ENCODE data around the gene BCL11A.

Gene BCL11A

DNA sequence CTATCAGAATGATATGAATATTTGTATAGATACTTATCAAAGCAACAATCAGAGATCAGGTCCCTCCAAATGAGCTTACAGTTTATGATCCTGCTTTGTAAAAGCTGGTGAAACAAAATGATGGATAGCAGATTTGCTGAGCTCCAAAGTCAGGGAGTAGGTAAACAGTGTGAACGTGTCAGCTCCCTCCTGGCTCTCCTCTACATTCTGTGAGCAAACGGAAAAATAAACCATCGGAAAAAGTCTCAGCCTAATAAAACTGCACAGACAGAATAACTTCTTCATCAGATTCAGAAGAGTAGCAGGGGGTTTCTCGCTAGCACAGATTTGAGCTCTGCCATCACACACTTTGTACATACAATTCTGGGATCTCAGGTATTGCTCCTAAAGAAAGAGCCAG, 51.3 kb downstream of the BCL11A start:
- no peak for DNase-seq

DNA sequence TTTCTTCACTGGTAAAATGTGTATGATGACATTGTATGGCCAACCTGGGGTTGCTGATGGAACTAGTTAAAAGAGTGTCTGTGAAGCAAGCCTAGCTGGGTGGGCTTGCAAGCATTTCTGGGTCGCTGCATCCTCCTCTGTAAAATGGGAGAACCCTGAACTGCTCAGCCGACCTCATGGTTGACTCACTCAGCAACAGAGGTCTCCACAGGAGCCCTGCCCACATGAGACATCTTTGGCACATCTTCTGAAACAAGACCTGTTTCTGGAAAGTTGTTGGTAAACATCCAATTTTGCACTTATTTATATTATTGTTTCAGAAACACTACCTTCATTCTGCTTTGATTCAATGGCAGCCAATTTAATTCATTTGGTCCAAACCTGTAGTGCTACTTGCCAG, 52.6 kb downstream of the BCL11A start:
- no peak for DNase-seq

DNA sequence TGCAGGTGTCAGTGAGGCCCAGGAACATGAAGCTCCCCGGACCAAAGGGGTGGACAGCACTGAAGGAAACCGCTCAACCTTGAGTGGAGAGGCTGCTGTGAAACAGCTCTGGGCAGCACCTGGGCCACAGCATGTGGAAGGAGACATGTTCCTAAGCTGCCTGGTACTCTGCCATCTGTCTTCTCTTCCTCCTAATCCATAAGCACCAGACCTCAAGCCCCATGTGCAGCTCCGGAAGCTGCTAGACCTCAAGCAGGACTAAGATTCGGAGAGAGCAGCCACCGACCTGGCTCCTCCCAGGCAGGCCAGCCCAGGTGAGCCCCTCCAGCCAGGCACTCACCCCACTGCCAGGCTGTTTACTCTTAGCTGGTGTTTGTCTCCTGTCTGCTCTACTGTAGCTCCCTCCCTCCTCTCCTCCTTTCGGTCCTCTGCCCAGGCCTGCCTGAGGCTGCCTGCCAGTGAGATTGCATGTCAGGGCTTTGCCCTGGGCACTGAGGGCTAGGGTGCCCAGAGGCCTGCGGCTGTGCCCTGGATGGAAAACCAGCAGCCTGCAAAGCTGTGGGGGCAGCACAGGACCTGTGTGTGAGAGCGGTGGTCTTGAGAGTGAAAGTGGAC, 53.7 kb downstream of the BCL11A start:
- DNase-seq: no peak

DNA sequence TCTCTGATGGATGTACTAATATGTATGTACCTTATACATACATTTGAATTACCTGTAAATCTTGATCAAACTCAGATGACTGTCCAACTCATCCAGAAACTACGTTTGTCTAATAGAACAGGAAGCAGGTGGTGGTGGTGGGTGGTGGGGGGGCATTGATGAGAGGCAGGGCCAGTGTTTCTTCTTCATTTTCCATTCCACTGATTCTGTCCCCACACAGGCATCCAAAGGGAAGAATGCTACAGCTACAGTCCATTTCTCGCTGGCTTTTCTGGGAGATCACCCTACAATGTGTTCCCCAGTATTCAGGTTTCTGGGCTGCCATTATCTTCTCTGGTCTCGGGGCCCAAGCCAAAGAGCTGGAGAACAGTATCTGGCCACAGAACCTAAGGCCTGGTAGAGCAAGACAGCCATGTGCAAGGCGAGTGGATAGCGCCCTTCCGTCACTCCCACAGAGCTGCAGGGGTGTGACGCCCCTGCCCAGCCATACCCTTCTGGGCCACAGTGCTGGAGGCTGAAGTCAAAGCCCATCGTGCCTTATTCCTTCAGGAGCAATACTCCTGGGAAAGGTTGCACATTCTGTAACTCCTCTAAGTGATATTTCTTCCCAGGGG, 54.5 kb downstream of the BCL11A start:
- DNase-seq: no peak

DNA sequence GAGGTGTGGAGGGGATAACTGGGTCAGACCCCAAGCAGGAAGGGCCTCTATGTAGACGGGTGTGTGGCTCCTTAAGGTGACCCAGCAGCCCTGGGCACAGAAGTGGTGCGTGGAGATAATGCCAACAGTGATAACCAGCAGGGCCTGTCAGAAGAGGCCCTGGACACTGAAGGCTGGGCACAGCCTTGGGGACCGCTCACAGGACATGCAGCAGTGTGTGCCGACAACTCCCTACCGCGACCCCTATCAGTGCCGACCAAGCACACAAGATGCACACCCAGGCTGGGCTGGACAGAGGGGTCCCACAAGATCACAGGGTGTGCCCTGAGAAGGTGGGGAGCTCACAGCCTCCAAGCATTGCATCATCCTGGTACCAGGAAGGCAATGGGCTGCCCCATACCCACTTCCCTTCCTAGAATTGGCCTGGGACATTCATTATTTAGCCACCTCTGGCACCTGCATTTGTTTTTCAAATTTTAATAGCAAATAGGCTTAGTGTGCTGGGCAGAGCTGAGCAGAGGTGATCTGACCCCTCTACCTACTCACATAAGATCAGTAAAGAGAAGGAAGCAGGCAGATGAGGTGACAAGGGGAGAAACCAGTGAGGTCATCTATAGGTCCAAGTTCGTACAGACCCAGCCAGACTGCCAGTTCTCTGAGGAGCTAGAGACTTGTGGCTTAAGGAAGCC, 55.2 kb downstream of the BCL11A start:
- DNase-seq: no peak

DNA sequence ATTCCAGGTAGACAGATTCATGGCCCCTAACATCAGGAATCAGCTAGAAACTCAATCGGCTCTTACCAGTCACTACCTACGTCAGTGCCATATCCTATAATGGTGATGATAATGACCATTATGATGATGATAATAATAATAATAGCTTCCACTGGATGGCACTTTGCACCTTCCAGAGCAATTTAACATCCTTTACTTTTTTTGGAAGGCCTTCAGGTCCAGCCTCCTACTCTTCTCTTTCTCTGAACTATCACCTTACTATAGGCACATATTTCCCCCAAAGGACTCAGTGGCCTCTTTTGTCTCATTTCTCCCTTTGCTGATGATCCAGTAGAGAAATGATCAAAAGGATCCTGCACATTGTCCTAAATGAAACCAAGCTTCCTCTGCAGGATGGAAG, 56.0 kb downstream of the BCL11A start:
- no peak for DNase-seq

DNA sequence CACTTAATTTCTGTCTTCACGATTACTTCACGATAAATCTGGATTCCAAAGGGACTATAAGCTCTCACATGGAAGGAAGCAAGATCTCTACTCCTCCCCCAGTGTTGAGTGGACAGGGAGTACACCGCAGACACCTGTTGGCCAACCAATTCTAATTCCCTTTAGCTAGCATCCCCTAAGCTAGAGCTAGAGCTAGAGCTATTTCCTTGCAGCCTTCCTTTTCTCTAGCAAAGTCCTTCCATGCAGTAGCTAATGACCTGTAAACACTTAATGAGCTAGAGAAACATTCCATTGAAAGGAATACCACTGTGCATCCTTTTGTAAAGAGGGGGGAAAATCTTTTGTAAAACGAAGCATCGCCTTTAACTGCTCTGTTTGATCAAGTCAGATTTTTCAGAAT, 56.5 kb downstream of the BCL11A start:
- DNase-seq: no peak

DNA sequence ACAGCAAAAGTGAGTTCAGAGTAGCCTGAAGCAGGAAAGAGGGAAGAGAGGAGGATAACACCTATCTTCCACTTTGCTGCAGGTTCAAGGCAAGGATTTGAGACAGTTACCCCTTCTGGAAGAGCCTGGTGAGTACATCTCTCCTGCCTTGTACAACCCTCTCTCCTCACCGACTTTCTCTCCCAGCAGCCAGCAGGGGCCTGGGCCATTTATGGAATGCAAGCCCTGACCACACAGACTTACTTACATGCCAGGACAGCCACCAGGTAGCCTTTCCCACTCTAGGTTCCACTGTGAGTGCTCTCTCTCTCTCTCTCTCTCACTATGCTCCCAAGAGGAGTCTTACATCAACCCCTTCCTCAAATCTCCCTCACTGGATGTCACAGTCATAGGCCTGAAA, 57.0 kb downstream of the BCL11A start:
- no peak for DNase-seq

DNA sequence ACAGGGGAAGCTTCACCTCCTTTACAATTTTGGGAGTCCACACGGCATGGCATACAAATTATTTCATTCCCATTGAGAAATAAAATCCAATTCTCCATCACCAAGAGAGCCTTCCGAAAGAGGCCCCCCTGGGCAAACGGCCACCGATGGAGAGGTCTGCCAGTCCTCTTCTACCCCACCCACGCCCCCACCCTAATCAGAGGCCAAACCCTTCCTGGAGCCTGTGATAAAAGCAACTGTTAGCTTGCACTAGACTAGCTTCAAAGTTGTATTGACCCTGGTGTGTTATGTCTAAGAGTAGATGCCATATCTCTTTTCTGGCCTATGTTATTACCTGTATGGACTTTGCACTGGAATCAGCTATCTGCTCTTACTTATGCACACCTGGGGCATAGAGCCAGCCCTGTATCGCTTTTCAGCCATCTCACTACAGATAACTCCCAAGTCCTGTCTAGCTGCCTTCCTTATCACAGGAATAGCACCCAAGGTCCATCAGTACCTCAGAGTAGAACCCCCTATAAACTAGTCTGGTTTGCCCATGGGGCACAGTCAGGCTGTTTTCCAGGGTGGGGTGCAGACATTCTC, 58.3 kb downstream of the BCL11A start:
- DNase-seq: no peak

DNA sequence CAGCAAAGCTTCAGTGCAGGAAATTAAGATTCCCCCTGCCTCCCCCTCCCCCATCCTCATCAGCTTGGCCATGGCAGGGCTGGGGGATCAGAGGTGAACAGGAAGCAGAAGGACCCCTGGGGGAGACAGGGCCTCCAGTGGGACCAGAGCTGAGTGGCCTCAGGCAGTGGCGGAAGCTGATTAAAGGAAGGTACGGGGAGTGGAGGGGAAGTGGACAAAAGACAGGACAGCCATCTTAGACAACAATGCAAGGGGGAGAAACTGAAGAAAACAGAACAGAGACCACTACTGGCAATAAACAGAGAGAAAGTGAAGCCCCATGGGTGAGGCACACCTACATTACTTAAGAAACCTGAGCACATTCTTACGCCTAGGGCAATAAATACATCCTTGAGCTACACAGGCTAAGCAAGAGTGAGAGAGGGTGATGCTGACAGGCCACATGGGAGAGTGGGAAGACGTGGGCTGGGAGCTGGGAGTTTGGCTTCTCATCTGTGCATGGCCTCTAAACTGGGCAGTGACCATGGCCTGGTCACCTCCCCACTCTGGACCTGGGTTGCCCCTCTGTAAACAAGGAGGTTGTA, 59.6 kb downstream of the BCL11A start:
- DNase-seq: no peak

DNA sequence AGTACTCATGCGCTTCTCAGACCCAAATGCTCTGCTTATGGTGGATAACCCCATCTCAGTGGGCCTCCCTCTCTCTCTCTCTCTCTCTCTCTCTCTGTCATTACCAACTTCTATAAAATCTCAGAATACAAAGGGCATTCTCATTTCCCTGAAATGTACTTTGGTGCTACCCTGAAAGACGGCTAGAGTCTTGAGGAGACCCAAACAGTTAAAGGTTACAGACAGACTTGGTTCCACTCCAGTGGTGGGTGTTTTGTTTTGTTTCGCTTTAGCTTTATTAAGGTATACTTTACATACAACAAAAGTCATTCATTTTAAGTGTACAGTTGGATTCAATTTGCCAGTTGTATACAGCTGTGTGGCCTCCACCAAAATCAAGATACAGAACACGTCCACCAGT, 60.9 kb downstream of the BCL11A start:
- no peak for DNase-seq

DNA sequence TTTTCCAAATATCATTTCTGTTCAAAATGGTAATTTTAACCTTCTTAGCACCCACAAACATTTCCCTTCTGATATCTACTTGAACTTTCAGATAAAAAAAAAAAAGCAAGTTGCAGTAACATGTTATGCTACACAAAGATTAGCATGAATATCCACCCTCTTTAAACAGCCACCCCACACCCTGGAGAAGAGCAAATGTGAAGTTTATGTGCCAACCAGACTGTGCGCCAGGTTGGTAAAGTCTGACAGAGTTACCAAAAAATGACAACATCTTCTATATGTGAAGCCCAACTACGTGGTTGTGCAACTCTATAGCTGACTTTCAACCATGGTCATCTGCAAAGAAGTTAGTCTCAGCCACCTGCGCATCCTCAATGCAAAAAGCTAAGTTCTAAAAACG, 62.6 kb downstream of the BCL11A start:
- no peak for DNase-seq

DNA sequence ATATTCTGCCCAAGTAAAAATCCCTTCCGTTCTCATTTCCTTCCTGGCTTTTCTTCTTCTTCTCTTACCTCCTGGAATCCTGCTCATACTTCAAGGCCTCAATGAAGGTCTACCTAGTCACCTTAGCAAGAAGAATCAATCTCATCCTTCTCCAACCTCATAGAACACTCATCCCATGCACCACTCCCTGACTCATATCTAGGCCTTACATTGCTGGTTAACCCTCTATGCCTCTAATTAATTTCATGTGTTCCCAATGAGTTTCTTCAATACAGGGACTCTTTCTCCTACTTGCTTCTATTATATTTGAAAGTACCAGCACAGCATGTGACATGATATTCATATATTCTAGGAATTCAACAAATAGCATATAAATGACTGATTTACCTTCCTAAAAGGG, 63.0 kb downstream of the BCL11A start:
- no peak for DNase-seq

DNA sequence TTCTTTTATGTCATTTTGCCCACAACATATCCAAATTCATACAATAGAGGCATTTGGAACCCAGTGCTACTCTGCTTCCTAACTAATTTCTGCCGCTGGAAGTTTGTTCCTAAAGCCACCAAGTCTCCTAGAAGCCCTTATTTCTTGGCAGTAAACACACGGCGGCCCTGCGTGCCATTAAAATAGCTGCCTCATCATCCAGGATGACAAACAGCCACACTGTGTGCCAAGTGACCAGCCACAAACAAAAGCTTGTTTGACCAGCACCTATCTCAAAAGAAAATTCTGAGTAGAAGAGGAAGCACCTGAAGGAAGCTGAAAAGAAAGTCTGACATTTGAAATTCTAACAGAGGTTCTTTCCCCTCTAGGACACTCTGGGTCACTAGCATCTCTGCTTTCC, 64.2 kb downstream of the BCL11A start:
- DNase-seq: no peak

DNA sequence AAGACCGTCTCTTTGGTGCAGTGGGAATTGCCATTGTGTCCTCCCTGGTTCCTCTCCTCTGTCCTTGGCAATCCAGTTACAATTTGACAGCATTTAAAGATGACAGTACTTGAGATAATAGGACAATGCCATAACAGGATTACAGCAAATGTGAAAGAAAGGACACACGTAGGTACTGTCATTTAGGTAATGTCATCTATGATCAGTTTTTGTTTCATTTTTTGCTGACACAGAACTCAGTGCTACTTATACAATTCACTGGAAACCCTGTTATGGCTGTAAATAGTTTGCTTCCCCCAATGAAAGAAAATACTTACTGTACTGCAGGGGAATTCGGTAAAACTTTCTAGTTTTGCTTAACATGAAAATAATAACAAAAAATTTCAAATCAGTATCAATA, 65.2 kb downstream of the BCL11A start:
- DNase-seq: no peak

DNA sequence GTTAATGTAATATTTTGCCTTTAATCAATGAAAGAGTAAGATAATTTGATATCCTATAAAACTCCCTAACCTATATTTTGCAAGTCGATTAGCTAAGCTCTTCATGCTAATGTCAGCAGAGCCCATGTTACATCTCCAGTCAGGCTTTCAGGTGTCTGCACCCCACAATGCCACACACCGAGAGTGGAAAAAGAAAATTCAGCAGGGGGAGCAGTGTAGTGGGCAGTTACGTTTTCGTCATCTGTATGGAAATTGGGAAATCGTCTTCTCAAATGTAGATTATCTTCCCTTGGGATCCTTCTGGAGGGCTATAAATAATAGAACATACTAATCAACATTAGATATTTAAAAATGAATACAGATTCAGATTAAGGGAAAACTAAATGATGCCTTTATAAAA, 66.3 kb downstream of the BCL11A start:
- DNase-seq: no peak

DNA sequence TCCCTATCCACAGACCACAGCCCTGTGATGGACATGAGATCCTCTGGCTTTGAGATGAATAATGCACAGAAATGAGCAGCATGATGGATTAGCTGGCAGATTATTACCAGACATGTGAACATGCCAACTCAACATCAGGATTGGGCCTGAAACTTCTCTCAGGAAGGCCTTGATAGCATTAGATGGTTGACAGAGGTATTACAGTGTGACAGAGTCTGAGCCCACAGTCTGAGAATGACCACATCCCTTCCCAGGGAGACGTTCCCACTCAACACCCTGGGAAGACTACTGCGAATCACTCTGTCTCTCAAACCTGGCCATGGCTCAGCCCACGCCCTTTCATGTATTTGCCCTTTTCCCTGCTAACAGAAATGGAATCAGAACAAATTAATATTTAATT, 66.9 kb downstream of the BCL11A start:
- no peak for DNase-seq

DNA sequence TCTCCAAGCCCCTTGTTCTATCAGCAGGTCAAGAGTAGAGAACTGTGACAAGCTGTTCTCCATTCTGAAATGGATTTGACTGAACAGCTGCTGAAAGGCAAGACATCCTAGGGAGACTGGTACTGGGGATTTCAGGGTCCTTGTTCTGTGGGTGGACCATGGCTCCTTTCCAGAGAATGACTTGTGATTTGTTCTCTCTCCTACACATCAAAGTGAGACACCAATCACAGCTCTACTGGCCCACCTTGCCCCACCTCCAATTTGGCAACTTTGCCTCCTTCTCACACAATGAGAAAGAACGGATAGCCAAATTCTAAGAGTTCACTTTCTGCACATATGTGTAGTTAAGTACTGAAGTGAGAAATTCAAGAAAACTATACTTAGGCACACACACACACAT, 67.4 kb downstream of the BCL11A start:
- no peak for DNase-seq

DNA sequence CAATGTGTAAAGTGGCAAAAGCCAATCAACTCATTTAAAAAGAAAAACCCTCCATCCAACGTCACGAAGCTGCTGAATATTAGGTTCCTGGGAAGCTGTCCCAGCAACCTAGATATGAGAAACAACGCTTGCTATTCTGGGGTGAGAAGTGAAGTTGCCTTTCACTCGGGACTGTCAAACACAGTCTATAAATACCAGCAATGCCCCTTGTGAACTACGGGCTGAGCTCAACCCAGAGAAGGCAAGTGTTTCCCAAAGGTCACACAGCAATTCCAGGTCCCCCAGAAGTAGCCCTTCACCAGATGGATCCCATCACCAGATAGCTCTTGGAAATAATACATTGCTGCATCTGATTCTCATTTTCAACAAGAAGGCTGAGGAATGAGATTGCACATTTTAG, 67.9 kb downstream of the BCL11A start:
- no peak for DNase-seq

DNA sequence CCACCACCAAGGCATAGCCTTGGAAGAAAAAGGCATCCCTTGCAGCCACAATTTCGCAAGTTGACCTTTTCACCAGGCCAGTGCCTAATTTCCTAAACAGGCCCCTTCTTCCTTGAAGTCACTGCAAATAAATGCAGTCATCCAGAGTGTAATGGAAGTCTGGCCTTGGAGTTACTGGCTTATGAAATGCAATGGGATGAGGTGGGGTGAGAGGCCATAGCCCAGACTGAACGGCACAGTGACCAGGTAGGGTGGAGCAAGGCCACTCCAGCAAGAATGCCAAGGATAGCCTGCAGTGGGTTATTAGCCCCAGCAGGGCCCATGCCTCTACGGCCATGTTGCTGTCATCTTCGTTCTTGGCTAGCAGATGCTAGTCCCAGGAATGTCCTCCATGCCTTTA, 68.4 kb downstream of the BCL11A start:
- no peak for DNase-seq

DNA sequence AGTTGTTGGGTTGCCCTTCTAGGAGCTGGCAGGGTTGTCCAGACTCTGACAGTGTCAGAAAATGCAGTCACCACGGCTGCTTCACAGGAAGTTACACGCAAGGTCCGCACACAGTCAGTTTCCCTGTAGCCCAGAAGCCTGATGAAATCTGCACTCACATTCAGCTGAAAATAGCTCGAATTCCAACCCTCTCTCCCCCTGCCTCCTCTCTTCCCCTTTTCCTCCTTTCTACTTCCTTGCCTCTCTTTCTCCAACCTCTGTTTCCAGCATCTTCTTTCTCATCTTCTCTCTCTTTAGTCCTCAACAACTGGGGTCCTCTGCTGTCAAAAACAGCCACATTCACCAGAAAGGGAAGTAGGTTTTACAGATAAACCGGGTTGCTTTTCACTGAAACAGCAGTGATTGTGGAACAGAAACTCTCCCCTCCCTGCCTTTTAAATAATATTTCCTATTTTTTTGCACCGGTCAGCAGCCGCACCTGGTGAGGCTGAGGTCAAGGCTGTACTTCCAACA, 69.3 kb downstream of the BCL11A start:
- DNase-seq: no peak

DNA sequence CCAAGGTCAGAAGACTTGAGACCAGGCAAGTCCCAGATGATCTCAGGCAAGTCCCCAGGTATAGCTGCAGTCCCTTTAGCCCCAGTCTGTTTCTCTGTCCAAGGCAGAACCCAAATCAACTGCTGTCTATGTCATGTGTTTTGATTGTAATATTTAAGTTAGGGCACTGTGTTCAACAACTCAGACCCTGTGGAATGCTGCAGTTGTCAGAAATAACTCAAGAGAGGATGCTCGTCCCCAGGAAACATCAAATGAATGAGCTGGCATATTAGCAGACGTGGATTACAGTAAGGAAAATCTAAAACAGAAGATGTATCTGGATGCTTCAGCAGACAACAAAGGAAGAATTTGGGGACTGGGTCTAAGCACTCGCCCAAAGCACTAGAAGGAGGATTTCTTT, 70.1 kb downstream of the BCL11A start:
- DNase-seq: no peak

DNA sequence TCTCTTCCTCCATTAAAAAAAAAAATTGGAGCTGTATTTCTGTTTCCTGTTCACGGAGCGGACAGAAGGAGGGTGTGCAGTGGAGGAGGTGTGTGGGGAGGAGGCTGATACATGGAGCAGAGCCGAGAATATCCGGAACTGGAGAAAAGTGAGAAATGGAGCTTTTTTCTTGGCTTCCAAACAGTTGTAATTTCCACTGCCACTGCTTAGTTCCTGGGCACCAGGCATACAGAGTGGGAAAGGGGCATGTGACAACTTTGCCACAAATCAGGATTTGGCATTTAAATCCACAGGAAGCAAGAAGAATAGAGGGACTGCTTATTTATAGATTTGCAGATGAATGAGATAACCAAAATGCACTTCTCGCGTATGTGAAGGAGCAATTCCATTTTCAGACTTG, 71.2 kb downstream of the BCL11A start:
- DNase-seq: no peak

DNA sequence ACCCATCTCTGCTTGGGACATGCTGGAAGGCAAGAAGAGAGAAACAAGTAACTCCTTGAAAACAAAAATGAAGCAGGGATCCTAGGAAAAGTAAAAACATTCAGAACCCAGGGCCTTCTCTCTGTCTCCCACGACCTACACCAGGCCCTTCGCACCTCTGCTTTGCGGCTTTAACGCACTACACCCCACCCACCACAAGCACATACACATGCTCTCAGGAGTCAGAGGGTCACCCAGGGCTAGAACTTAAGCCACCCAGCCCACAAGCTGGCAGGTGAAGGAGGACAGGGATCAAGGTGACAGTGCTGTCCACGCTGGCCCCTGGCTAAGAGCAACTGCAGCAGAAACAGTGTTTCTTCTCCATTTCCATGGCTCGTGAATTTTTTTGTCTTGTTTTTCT, 72.2 kb downstream of the BCL11A start:
- DNase-seq: no peak

All from KG1 (cell line).